GM21576 (cell line): ENCODE data around the gene COL20A1.

Experiments
- ATAC-seq: cut with Tn5 transposase; IDR thresholded peaks from one replicate; pipeline ENCODE4 v1.9.1; 2021; ENCODE audit warnings: mild to moderate bottlenecking, moderate library complexity; ENCODE audit not compliant: unreplicated experiment

COL20A1 gene

GRCh38 chr20:63346131-63347080 lies 53.4 kb downstream of the COL20A1 start:
- ATAC-seq: no peak

GRCh38 chr20:63347081-63347741 lies 54.2 kb downstream of the COL20A1 start:
- ATAC-seq: no peak

GRCh38 chr20:63347950-63348827 lies 55.2 kb downstream of the COL20A1 start:
- no peak for ATAC-seq

- ATAC-seq: no peak
Observed at GRCh38 chr20:63348828-63349515, 56.0 kb downstream of the COL20A1 start.

- ATAC-seq: no peak
Observed at GRCh38 chr20:63349516-63349895, 56.5 kb downstream of the COL20A1 start.

- ATAC-seq: no peak
Observed at GRCh38 chr20:63350196-63350595, 57.2 kb downstream of the COL20A1 start.

GRCh38 chr20:63350597-63351325 lies 57.8 kb downstream of the COL20A1 start:
- no peak for ATAC-seq

- no peak for ATAC-seq
Observed at GRCh38 chr20:63351326-63351700, 58.3 kb downstream of the COL20A1 start.

- ATAC-seq: no peak
Observed at GRCh38 chr20:63351811-63352591, 59.0 kb downstream of the COL20A1 start.

- ATAC-seq: no peak
Observed at GRCh38 chr20:63352811-63353221, 59.8 kb downstream of the COL20A1 start.

- no peak for ATAC-seq
Observed at GRCh38 chr20:63354636-63355350, 61.8 kb downstream of the COL20A1 start.

GRCh38 chr20:63355781-63356295 lies 62.9 kb downstream of the COL20A1 start:
- ATAC-seq: no peak

GRCh38 chr20:63356511-63356910 lies 63.5 kb downstream of the COL20A1 start:
- ATAC-seq: no peak

- no peak for ATAC-seq
Observed at GRCh38 chr20:63356931-63357879, 64.2 kb downstream of the COL20A1 start.

- ATAC-seq: no peak
Observed at GRCh38 chr20:63357921-63358905, 65.2 kb downstream of the COL20A1 start.
